RWPE1 (cell line): ENCODE measurements around the gene G3BP2.

Experiments used
- CTCF ChIA-PET: fragments of 350-600 bp; sonication (Branson Sonifier 250); formaldehyde crosslinking; extraction: SDS; loops from one replicate; lab custom pipeline; 2021; lab: Yijun Ruan, JAX
- POLR2A ChIA-PET: fragments of 400-600 bp; formaldehyde crosslinking; extraction: SDS; loops from one replicate; lab custom pipeline; 2020; ENCODE audit warnings: antibody characterized with exemption; ENCODE audit not compliant: low non-redundant PET; lab: Yijun Ruan, JAX
- DNase-seq: peaks from one replicate; pipeline ENCODE4 v3.0.0; 2012; ENCODE audit warnings: low spot score
- H3K27ac ChIP-seq: fragments of 450-650 bp; 2 replicates; pipeline ENCODE4 v1.5.1; 2017
- CTCF ChIP-seq: fragments of 450-650 bp; conservative IDR thresholded peaks from 2 replicates; pipeline ENCODE4 v1.5.1; 2017; ENCODE audit warnings: low read depth, mild to moderate bottlenecking

G3BP2 gene

GRCh38 chr4:75596061-75596460 is 77.2 kb downstream of the G3BP2 start:
- POLR2A ChIA-PET = no interaction called here
- CTCF ChIA-PET = no interaction called here

GRCh38 chr4:75593393-75593792 is 79.8 kb downstream of the G3BP2 start:
- POLR2A ChIA-PET = no interaction called here
- CTCF ChIA-PET = interaction anchor here (0.6 to 0.7 kb wide), 2 partner anchors 25 to 797 kb away, joined by 5 read pairs; no protein-coding TSS in a partner anchor
- no peak for DNase-seq
- H3K27ac ChIP-seq = no peak overlapping the region
- TF ChIP-seq CTCF = no peak

More at GRCh38 chr4:75596061-75596460, 77.2 kb downstream of the G3BP2 start:
- no peak for DNase-seq
- no peak overlapping the region for H3K27ac ChIP-seq
- TF ChIP-seq CTCF = no peak
